ENCODE measurements around the gene ALS2.

DNA sequence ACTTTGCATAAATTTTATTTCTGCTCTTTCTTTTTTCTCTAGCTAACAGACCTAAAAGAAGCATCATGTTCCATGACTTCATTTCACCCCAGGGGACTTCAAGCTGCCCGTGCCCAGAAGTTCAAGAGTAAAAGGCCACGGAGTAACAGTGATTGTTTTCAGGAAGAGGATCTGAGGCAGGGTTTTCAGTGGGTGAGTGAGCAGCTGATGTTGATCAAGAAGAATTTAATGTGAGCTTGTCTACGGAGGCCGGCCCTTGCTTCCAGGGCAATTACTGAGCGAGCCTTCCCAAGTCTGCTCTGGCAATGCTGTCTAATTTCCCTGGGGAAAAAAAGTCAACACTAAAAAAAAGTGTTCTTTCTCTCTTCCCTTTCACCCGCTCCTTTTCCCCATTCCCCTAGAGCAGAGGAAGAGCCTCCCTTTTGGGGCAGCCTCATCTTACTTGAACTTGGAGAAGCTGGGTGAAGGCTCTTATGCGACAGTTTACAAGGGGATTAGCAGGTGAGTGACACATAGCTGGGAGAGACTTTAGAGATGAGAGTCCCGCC is 26.8 kb upstream of the ALS2 start:
- TF ChIP-seq POLR2A (IDR thresholded peaks at IDR 0.05), result no peak
- TF ChIP-seq, protein P1, sequence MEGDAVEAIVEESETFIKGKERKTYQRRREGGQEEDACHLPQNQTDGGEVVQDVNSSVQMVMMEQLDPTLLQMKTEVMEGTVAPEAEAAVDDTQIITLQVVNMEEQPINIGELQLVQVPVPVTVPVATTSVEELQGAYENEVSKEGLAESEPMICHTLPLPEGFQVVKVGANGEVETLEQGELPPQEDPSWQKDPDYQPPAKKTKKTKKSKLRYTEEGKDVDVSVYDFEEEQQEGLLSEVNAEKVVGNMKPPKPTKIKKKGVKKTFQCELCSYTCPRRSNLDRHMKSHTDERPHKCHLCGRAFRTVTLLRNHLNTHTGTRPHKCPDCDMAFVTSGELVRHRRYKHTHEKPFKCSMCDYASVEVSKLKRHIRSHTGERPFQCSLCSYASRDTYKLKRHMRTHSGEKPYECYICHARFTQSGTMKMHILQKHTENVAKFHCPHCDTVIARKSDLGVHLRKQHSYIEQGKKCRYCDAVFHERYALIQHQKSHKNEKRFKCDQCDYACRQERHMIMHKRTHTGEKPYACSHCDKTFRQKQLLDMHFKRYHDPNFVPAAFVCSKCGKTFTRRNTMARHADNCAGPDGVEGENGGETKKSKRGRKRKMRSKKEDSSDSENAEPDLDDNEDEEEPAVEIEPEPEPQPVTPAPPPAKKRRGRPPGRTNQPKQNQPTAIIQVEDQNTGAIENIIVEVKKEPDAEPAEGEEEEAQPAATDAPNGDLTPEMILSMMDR (IDR thresholded peaks at IDR 0.05), result no peak

All from testis (tissue), 2 donors.